GM21737 (cell line): ENCODE measurements around the gene PEA15.

Experiments
- ATAC-seq: cut with Tn5 transposase; IDR thresholded peaks from one replicate; pipeline ENCODE4 v1.9.1; 2021; ENCODE audit warnings: mild to moderate bottlenecking, moderate library complexity; ENCODE audit not compliant: unreplicated experiment

The PEA15 gene

DNA sequence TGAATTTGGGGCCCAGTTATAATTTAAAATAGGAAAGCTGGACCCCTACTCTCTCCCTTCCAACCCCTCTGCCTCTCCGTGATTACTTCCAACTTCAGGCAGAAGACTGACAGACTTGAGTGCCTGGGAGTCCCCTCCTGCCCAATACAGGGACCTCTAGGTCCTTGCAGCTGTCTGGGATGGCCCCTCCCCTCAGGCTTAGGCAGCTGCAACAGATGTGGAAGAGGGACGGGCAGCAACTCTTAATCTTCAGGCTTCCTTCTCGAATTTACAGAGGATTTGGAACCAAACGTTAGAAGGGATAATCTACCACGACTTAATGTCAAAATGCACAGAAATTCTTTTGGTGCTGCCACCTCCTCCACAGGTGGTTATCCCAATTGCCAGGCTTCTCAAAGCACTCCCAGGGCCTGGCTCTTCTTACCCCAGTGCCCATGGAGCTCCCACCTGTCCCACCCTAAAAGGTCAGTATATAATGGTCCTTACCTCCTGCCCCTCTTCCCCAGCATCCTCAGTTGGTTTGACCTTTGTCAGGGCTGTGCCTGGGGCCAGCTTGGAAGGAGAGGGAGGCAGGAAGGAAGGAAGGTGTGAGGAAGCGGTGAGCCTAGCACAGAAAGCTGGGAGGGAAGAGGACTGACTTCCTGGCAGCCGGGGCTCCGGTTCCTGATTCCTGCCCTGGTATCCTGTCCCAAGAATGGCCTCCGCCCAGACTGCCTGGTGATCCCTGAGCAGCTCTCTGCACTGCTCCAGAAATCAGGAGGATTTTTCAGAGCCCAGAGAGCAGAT, 2.8 kb downstream of the PEA15 start:
- ATAC-seq = no peak

DNA sequence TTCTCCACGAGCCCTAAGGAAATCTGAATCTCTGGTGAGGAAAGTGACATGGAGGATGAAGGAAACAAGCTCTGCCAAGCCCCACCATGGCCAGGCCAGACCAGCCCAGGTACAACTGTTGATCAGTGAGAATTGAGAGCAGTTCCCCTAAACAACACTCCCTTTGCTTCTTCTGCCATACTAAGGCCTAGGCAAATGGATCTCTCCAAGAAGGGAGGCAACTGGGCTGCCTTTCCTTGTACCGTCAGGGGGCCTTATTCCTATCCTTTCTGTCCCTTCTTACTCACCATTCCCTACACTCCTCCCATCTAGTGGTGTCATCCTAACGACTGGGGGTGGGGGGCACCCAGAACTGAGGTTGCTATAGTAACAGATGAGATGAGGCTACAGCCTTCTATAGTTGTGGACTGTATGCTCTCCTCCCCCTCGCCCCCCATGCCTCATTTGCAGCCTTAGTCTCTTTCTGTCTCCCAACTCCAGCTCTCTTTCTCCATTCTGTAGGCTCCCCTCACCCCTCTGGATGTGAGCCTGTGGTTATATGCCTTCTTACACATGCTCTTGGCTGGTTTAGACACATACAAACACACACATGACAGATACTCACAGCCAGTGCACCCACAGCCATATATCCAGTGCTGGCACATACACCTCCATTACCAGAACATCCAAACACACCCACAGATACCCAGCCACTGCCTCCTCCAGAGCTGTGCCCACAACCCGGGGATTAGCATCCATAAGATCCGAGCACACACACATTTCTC, 3.6 kb downstream of the PEA15 start:
- no peak for ATAC-seq

DNA sequence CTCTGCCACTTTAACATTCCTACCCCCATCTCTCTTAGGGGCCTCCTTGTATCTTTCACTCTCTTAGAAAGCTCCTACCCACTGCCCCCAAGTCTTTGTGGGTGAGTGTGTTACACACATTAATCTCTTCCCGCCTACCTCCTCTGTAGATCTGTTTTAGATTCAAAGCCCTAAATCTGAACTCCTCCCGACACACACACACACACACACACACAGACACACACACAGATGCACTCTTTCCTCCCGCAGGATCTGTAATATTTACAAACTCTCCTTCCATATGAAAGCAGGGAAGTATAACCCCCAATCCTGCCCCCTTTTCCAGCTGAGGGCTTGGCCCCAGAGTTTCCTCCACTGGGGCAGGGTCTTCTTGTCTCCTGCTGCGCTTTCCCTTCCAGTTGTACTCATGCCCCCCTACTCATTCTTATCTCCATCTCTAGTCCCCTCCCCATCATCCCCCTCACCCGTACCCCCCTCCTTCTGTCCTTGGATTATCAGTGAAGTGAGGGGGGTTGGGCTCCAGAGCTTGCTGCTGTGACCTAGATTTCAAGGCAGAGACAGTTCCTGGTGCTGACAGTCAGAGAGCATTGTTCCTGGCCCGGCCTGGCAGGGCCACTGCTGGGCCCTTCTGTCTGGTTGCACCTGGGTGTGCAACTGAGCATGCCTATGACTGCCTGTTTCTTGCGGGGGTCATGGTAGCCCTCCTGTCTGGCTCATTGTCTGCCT, 4.3 kb downstream of the PEA15 start:
- no peak for ATAC-seq

DNA sequence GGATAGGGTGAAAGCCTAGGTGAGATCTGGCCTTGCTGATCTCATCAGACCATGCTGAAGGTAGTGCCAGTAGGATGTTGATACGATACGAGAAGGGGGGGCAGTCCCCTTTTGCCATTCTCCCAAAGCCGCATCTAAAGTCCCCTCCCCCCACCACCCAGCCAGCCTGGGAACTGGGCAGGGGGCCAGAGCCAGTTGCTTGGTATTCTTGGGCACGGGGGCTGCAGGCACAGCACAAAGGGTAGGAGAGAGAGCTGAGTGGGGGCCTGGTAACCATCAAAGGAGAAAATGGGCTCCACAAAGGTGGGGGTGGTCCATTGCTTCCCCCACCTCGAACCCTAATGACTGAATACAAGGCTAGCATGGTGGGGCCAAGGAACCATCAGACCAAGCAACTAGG, 5.4 kb downstream of the PEA15 start:
- no peak for ATAC-seq

DNA sequence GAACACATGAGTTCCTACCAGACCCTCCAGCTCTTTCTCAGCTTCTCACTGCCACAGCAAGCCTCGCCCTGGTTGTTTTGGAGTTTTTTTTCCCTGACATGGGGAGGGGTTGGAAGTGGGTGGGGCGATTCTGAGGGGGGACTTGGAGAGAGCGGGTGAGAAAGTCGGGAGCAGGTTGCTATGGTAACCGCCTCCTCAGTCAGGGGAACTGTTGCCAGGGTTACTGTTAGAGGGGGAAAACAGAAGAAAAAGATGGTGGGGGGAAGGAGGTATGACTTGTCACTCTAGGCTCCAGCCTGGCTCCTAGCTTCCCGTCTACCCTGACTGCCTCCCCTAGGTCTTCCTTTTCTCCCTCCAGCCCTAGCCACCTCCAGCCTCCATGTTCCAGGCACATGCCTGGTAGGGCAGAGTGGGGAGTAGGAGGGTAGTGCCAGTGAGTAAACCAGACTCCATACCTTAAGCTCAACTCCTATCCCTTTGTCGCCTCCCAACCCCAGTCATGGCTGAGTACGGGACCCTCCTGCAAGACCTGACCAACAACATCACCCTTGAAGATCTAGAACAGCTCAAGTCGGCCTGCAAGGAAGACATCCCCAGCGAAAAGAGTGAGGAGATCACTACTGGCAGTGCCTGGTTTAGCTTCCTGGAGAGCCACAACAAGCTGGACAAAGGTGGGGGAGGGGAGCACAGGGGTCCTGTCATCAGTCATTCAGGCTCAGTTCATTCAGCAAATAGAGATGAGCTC, 6.0 kb downstream of the PEA15 start:
- no peak for ATAC-seq

DNA sequence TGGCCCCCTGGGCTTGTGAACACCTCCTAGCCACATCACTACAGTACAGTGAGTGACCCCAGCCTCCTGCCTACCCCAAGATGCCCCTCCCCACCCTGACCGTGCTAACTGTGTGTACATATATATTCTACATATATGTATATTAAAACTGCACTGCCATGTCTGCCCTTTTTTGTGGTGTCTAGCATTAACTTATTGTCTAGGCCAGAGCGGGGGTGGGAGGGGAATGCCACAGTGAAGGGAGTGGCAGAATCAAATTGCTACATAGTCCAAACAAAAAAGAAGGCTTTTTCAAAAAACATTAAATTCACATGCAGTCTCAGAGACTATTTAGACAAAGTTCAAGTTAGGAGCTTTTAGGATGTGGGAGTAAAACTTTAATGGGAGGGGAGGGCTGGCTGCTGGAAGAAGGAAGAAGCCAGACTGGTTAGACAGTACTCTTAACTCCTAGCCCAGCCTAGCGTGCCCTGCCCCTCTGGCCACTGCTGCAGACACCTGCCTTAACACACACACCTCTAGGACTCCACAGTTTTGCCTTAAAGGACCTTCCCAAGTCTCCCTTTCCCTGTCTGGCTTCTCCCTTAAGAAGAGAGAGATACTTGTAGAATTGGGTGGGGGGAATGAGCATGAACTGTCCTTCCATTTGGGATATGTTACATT, 9.4 kb downstream of the PEA15 start:
- no peak for ATAC-seq

DNA sequence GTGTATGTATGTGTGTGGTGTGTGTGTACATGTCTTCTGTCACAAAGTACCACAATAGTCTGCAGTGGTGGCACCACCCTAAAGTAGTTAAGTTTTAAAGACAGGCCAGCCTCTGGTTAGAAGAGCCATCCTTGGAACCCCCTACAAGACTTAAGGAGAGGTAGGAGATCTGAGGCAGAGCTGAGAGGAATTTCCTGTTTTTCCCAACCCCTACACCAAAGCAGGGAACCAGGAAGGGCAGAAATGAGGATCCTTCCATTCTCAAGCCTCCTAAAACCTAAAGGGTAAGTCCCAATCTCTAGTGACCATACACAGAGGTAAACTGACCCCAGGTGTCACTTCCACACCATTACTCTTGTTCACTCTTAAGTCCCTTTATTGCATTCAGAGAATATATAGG, 11.1 kb downstream of the PEA15 start:
- no peak for ATAC-seq

DNA sequence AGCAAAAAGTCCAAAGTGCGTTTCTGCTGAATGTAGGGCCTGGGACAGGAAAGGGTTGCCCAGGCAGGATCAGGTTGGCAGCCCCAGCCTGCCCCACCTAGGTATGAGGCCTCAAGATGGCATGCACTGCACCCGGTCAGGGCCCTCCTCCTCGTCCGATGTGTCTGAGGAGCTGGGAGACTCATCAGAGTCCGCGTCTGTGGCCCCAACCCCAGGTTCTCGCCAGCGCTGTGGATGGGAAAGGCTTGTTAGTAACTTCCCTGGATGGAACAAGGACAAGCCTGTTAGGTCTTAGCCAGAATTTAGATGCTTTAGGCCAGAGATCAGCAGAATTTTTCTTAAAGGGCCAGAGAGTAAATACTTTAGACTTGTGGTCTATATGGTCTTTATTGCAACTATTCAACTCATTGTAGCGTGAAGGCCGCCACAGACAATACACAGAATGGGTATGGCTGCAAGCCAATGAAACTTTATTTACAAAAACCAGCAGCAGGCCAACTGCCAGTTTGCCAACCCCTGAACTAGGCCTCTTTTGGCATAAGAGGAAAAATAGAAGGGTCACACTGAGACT, 12.4 kb downstream of the PEA15 start:
- no peak for ATAC-seq

DNA sequence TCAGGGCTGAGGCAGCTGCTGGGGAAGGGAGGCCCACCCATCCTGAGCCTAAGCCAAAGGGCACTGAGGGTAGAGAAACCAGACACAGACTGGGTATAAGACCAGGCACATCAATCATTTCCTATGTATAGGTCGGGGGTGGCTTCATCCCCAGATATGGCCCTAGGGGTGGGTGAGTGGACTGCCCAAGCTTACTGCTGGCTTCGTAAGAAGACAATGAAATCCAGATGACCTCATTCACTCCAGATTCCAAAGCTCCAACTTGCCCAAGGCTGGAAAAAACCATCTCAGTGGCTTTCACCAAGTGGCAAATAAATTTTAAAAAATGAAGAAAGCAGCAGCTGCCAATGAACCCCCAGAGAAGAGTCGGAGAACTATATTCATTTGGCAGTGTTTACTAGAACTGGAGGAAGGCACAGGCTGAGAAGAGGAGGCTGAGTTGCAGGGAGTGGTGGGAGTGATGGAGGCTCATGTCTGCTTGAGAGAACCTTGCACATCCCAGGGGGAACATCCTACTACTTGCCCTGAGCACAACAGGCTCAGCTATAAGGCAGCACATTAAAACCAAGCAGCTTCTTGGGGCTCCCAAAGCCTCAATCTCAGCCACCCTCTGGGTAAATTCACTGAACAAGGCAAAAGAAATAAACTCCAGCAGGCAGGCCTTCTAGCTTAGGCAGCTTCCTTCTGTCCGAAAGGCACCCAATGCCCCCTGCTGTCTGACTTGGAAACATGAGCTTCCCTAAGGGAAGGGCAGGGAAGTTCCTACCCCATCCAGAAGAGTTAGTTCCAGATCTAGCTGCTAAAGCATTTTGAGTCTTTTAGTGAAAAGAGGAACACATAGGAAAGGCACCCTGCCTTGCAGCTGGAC, 14.1 kb downstream of the PEA15 start:
- no peak for ATAC-seq

DNA sequence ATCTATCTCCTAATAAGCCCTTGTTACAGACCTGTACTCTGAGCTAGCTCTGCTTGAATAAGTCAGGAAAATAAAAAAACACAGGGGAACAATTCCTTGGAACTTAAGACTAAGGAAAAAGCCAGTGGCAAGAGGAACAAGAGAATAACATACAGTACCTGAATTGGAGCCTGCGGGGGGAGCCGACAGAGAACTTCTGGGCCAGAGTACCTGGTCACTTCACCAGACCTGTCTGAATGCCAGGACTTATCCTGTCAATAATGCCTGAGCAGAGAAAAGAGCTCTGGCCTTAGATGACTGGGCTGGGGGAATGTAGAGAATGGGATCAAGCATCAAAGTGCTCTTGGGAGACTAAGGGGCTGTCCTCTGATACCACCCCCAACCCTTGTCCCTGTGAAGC, 15.1 kb downstream of the PEA15 start:
- no peak for ATAC-seq

DNA sequence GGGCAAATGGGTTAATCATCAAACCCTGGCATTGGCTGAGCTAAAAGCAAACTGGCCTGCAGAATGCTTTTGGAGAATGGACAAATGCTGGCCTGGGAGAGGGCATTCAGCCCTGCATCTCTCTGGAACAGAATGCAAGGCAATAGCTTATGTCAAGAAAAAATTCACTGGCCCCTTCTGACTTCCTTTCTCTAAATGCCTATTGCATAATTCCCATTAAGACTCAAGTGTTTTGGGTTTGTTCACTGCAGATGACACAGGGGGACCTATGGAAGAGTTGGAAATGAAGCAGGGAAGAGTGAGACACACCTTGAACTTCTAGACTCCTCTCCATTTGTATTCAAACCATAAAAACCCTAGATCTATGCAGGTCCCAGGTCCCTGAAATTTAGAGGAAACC, 15.9 kb downstream of the PEA15 start:
- no peak for ATAC-seq

DNA sequence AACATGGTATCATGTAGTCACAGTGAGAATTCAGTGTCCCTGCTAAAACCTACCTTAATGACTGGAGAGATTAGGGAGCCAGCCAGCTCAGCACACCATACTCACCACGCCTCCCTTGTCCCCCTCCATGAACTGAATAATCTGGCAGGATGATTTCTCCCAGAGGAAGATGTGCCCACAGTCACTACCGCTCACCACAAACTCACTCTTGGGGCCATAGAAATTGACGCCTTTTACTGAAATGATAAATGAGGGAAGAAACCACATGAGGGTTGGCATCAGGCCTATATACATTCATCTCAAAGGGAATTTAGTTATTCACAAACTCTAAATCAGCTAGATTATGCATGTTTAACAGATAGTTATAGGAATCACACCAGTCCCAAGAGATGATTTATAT, 17.4 kb downstream of the PEA15 start:
- ATAC-seq = no peak

DNA sequence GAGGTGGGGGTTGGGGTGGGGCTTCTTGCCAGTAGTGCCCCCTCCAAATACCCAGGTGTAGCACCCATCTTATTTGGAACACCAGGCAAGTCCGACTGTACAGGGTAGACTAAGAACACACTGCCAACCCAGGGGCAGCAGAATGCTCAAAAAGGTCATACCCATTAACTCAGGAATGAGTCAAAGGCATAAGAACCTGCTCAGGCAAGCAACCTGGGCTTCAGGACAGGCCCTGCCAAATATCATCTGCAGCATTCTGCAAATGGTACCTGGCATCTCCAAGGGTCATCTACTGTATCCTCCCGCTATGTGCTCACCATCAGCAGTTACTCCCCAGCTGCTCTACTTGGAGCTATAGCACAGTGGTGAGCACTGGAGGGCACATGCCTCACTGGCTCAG, 19.4 kb downstream of the PEA15 start:
- no peak for ATAC-seq

DNA sequence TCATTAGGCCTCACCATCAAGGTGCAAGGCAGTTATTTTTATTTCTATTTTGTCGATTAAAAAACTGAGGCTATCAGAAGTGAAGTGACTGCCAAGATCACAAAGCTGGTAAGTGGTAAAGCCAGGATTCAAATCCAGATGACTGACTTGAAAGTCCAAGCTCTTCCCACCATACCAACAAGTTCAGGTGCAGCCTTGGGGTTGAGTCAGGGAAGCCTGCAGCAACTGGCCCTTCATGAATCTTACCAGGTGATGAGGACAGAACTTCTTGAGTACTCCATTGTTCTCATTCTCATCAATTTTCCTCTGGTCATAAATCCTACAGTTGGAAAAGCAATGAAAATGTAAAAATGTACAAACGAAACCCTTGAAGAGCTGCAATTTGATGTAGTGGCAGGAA, 20.2 kb downstream of the PEA15 start:
- ATAC-seq = no peak

DNA sequence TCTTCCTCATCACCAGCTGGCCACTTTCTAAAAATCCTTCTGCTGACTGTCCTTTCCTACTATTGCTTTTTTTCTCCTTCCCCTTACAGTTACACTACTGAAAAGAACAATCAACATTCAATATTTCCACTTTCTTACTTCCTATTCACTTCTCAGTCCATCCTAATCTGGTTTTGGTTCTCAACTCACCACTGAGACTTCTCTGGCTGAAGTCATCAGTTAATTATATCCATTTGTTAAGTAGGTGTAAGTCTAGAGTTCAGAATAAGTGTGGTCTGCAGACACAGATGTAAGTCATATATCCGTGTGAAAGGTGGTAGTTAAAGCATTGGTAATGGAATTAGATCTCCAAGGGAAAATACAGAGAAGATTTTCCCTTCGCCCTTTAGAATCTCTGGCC, 21.4 kb downstream of the PEA15 start:
- no peak for ATAC-seq

DNA sequence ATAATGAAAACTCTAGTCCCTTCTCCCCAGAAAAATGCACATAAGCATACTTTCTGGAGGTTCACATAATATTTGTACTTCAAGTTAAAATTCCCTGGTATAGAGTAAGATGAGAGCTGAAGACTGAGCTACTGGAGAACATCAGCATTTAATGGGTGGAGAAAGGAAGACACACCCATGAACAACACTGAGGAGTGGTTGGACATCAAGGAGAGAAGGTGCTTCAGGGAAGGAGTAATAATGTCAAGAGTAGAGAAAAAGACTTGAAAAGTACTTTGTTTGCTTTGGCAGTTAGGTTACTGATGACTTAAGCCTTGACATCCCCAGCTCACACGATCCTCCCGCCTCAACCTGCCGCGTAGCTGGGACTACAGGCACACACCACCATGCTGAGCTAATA, 21.9 kb downstream of the PEA15 start:
- no peak for ATAC-seq

DNA sequence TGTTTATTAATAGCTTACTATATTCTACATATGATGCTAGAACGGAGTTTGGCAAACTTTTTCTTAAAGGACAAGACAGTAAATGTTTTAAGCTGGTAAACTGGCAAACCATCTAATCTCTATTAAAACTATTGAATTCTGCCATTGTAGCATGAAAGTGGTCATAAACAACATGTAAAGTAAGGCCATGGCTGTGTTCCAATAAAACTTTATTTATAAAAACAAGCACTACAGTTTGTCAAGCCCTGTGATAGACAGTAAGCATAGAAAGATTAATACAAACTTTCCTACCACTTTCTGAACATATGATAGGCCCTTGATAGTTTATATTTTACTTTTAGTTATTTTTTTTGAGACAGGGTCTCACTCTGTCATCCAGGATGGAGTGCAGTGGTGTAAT, 22.4 kb downstream of the PEA15 start:
- ATAC-seq = no peak

DNA sequence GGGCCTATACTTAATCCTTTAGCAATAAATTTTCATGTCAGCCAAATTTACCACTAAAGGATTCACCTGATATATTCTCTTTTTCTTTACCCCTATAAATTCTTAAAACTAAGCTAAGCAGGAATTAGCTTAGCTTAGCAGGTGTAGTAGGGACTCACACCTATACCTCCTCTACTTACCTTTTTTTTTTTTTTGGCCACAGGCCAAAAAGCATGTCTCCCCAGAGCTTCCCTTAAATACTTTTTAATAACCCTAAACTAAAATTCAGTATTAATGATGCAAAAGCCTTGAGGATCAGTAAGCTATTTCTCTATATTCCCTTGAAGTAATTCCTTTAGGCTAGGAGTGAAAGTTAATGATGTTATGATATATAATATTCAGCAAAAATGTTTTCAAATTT, 23.2 kb downstream of the PEA15 start:
- no peak for ATAC-seq

DNA sequence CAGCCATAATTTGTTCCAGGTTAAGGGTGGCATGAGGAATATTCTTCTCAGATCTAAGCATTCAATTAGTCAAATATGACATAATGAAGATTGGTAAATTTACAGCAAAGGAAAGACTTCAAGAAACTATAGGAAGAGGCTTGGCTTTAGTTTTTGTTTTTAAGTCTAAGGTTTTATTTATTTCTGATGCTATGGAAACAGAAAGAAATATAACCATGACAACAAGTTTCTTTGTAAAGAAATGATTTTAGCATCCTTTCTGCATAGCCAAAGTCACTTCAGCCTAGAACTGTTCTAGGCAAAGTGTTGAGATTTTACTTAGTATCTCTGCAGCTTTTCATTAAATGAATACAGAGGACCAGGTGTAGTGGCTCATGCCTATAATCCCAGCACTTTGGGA, 27.7 kb downstream of the PEA15 start:
- no peak for ATAC-seq
